PC-9 (cell line): ENCODE measurements around the gene ADCY3.

ENCODE experiments used
- CTCF ChIP-seq: fragments of 200-600 bp; sonication (generic); conservative IDR thresholded peaks from 2 replicates; pipeline ENCODE4 v1.6.1; 2017; ENCODE audit warnings: mixed run types, antibody characterized with exemption, mild to moderate bottlenecking, moderate library complexity
- EZH2 ChIP-seq: fragments of 200-600 bp; sonication (generic); IDR thresholded peaks from 2 replicates; pipeline ENCODE4 v1.8.0; 2017; ENCODE audit warnings: antibody characterized with exemption, low read depth

- TF ChIP-seq CTCF (no peak), EZH2 (no peak)
Measured at GRCh38 chr2:24924732-24925131, 4.7 kb upstream of the ADCY3 start.
